Pulmonary artery endothelial cell (primary cell): ENCODE data around the gene KCNJ4. TPM values are rescaled to one million over a fixed set of nuclear protein-coding genes. Genes with fewer than 3 reads are reported as not detected.

ENCODE experiments used
- DNase-seq: peaks from one replicate; pipeline ENCODE4 v3.0.0-alpha.2; 2011; ENCODE audit warnings: low read depth, low spot score
- total RNA-seq: library from RNA; depleted of rRNA; stranded (reverse); fragments of >200 nt; gene quantifications from 2 replicates; pipeline ENCODE4 v1.2.3, GENCODE V29; 2014

KCNJ4 gene
- total RNA-seq, 1 donor from 2014 or later = not detected

DNA sequence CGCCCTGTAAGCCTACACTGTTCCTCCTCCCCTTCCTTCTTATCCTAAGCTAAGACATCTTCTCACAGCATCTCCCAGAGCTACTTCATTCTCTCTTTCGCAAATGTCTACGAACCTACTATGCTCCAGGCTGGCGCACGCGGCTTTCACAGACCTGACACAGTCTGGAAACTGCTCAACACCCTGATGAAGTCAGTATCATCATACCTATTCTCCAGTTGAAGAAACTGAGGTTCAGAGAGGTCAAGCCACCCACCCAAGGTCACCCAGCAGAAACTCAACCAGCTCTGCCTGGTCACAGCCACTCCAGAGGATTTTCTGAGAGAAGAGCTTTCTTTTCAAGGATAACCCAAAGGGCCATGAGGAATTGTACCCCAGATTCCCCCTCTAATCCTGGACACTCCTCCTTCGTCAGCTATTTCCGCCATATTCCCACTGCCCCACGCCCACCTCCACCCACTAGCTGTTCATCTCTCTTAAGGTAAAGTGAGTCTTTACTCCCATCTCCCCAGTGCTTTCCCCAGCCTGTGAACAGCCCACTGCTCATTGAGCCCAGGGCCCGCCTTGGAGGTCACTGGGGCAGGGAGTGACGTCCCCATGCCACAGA, 1.8 kb downstream of the KCNJ4 start:
- no peak for DNase-seq

- DNase-seq = no peak
Observed at GRCh38 chr22:38452373-38453065, 2.5 kb downstream of the KCNJ4 start.

DNA sequence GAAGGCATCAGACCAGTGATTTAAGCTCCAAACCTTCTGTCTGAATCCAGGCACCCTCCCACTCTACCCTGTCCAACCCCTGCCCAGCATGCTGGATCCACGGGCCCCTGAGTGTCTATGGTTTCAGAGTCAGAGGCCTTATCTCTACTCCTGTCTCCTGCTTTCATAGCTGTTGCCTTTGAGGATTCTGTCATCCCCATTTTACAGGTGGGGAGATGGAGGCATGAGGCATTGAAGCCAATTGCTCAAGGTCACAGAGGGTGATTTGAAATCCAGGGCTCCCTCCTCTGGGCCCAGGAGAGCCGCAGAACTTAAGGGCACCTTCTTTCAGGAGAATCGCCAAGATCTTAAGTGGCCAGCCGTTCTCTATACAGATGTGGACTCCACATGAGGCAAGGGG, 3.1 kb downstream of the KCNJ4 start:
- no peak for DNase-seq

GRCh38 chr22:38451404-38451803, 3.6 kb downstream of the KCNJ4 start:
- DNase-seq = no peak

DNA sequence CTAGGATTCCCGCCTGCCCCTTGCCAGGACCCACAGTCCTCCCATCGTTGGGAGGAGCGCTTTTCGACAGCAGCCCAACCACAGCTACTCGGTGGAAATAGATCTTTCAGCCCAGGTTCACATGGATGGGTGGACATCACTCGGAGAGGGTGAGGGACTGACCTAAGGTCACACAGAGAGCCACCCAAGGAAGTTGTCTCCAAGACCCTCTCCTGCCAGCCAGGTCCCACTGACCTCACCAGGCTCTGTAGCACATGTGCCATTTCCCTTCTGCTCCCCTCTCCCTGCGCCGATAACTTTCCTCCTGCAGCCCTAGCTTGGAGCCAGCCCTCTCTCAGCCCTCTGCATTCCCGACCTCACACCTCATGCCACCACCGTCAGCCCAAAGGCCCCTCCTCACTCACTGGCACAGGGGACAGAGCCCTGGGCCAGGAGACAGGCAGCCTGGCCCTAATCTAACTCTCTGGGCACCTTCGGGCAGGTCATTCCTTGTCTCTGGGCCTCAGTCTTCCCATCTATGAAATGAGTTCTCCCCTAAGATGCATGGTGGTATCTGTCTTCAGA, 4.7 kb downstream of the KCNJ4 start:
- no peak for DNase-seq

- no peak for DNase-seq
Observed at GRCh38 chr22:38449776-38450175, 5.2 kb downstream of the KCNJ4 start.

- DNase-seq = no peak
Observed at GRCh38 chr22:38448945-38449745, 5.9 kb downstream of the KCNJ4 start.

- no peak for DNase-seq
Observed at GRCh38 chr22:38446018-38446601, 8.9 kb downstream of the KCNJ4 start.

DNA sequence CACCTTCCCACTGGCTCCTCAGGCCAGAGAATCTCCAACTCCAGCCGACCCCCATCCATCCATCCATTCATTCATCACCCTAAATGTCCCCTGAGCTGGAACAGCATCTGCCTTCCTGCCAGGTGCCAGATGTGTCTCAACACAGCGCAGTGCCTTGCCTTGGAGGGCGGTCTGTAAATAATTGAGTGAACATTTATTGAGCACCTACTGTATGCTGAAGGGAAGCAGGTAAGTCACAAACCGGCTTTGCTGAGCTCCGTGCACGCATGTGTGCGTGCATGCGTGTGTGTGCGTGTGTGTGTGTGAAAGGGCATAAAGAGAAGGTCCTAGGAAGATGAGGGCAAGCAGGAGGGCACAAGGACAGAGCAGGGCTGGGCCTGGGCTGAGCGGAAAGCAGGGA, 10.2 kb downstream of the KCNJ4 start:
- no peak for DNase-seq

DNA sequence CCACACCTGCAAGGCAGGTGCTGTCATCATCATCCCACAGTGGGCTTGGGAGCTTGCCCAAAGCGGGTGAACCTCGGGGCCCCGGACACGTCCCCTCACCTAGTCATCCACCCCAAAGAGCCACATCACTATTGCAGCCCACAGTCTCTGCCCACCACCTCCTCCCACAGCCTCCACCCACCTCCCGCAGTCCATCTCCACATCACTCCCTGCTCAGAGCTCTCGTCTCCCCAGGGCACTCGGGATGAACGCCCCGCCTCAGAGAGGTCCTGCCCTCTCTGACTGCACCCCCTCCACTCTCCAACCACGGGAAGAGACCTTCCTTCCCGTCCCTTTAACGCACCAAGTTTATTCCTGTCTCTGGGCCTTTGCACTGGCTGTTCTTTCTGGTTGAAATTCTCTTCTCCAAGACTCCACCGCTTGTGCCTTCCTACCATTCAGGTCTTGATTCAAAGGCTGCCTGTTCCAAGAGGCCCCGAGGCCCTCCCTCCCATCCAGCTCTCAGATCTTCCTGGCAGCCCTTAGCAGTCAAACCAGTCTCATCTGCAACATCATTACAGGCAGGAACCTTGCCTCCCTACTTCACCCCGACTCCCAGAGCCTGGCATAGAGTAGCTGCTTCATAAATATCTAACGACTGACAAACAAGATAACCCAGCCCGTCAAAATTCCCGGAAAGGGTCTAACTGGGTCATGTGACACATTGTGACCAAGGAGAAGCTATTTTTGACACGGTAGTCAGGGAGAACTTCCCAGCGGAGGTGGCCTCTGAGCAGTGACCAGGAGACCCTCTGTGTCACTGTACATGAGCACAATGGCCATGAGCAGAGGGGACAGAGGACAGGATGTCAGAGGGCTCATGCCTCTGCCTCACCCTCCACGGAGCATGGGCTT, 11.1 kb downstream of the KCNJ4 start:
- DNase-seq = no peak

DNA sequence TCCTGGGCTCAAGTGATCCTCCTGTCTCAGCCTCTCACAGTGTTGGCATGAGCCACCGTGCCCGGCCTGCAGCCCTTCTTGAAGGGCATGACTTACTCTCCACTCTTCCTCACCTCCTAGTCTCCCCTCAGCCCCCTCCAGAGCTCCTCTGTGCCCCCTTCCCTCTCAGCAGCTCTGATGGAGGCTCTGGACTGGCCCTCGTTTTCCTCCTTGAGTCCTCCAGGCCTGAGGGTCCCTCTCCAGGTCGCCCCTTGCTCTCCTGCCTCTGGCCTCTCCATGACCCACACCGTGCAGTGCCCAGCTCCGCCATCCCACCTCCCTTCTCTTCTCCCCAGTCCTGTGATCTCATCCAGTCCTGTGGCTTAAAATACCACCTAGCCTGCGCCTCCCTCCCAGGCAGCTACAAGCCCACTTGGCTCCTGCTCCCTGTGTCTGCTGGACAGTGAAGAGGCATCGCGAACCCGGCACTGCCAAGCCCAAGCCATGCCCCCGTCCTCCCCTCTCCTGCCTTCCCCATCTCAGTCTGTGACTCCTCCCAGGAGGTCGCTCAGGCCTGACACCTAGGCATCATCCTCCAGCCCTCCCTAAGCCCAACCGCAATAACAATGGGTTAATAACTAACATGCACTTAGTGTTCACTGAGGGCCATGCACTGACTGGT, 11.9 kb downstream of the KCNJ4 start:
- no peak for DNase-seq

DNA sequence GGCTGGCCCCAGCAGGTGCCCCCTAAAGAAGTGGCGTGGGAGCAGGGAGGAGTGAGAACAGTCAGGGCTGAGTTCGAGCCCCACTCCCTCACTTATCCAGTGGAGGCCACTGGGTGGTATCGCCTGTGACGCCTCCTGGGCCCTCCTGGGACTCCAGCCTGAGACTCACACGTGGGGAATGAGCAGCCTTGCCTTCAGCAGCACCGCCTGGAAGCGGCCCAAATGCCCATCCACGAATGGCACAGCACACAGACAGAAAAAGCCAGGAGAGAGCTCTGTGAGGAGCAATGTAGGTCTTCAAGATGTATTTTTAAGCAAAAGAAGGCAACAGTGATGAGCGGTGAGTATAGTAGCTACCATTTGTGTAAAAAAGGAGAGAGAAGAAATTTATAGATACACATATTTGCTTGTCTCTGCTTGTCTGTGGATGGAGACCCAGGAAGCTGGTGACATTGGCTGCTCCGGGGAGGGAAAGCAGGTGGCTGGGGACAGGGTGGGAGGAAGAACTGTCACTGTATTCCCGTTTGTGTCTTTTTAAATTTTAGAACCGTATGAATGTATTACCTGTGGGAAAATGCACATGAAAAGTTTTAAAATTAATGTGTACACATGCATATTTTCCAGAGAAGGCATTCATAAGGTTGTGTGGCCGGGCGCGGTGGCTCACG, 13.2 kb downstream of the KCNJ4 start:
- no peak for DNase-seq

DNA sequence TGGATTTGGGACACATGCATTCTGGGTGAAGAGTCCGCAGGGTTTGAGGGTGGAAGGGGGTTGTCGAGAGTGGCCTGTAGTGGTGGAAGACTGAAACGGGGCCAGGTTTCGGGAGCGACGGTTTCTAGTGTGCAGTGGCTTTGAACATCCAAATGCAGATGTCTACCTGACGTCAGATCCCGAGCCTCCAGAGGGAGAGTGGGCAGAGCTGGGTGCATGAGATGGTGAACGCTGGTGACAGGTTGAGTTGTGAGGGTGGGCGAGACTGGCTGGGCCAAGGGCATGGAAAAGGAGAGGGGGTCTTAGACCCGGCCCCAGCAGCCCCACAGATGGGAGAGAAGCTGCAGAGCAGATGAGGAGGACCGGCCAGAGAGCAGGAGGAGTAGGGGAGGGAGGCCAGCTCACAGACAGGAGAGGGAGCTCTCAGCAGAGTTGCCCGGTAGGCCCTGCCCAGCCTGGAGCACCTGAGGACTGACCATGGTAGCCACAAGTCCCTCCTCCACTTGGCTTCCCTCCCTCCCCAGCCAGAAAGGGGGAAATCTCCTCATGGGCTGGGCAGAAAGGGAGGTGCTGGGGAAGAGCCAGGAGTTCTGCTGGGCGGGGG, 14.2 kb downstream of the KCNJ4 start:
- DNase-seq = no peak

DNA sequence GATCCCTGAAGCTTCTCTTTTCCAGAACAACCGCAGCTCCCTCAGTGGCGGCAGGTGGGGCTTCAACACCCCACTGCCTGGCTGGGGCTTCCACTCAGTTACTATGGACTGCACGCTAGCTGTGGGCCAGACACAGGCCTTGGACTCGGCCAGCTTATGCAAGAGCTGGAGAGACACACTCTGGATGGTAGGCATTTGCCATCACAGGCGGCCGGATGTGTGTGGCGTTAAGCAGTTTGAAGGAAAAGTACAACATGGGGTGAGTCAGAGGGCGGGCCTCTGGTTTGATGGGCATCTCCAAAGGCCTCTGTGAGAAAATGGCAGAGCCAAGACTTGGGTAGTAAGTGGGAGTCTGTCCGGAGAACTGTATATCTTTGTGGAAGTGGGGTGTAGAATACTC, 17.6 kb downstream of the KCNJ4 start:
- DNase-seq = no peak

- DNase-seq = no peak
Observed at GRCh38 chr22:38436629-38437395, 18.2 kb downstream of the KCNJ4 start.

DNA sequence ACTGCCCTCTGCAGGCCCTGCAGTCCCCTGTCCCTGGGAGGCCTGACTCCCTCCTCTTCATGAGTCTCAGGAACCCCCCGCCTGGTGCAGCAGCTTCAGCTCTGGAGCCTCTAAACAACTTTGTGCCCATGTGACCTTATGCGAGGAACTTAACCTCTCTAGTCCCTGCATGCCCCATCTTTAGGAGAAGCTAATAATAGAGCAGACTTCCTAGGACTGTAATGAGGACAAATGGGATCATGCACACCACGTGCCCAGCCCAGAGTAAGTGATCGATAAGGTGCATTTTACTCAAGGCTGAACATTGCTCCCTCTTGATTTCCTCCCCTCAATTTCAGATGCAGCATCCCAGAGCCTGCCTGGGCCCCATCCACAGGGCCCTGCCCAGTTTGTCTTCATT, 19.0 kb downstream of the KCNJ4 start:
- DNase-seq = no peak

DNA sequence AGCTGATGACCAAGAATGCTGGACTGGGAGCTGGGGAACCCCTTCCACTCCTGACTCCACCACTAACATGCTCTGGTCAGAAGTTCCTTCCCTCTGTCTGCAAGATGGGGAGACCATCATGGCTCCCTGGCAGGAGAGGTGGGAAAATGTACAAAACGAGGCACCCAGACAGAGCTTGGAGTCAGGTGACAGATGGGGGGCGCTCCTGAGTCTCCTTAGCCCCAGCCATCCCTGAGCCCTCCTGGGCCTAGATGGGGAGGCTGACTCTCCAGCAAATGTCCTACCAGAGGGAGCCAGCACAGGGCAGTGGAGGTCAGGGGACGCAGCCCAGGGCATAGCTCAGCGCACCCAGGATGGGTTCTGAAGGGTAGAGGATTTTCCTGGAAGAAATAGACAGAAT, 20.0 kb downstream of the KCNJ4 start:
- DNase-seq = no peak

DNA sequence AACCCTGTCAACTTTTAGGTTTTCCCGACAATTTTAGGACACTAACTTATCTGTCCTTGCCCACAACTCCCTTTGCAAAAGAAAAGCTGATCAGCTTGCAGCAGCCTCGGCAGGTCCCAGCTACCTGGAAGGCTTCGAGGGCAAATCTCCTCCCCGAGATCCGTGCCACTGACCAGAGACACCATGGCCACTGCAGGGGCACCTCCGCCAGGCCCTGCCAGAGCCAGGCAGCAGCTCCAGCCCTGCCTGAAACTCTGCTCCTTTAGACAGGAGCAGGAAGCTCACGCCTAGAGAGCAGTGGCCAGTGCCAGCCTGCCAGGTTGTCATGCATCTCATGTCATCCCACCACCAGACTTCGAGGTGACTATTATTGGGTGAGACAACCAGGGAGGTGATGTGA, 21.1 kb downstream of the KCNJ4 start:
- no peak for DNase-seq

DNA sequence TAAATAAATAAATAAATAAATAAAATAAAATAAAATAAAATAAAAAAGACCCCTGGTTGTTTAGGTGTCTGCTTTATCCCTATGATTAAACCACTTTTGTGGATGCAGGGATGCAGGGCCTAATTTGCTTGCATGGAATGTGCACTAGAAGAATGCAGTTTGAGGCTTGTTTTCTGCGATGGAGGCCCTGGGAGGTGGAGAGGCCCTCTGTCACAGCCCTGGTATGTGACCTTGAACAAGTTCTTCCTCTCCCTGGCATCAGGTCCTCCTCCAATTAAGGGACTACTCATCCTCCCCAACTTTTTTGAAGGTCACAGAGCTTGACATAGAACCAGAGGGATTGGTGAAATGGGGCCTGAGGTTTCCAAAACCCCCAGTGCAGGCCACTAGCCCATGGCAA, 22.7 kb downstream of the KCNJ4 start:
- DNase-seq = no peak
